RPMI8226 (cell line): ENCODE data around the gene MAGI3.
A peak's percentile ranks its signal among the peaks of the same experiment; 100 is the strongest.
"Not testable (repeated sequence)": the region's sequence is repeated elsewhere in the genome, so short reads cannot be mapped to it uniquely, and the experiment has no call there.

ENCODE experiments used
- DNase-seq: peaks from one replicate; pipeline ENCODE4 v3.0.0-alpha.2; 2015

MAGI3 gene

GRCh38 chr1:113451710-113452109, 61.4 kb downstream of the MAGI3 start:
- no peak for DNase-seq

GRCh38 chr1:113452921-113453770, 62.8 kb downstream of the MAGI3 start:
- peak; percentile 15 for DNase-seq

- DNase-seq = no peak
Measured at GRCh38 chr1:113453771-113454083, 63.4 kb downstream of the MAGI3 start.

GRCh38 chr1:113455374-113455773, 65.1 kb downstream of the MAGI3 start:
- no peak for DNase-seq

- no peak for DNase-seq
Measured at GRCh38 chr1:113456967-113457366, 66.7 kb downstream of the MAGI3 start.

GRCh38 chr1:113459279-113459678, 69.0 kb downstream of the MAGI3 start:
- DNase-seq = no peak

GRCh38 chr1:113467991-113468390, 77.7 kb downstream of the MAGI3 start:
- DNase-seq = no peak

GRCh38 chr1:113478427-113479195, 88.3 kb downstream of the MAGI3 start:
- not testable (repeated sequence) for DNase-seq

- no peak for DNase-seq
Measured at GRCh38 chr1:113479713-113480676, 89.7 kb downstream of the MAGI3 start.

GRCh38 chr1:113485131-113485530, 94.8 kb downstream of the MAGI3 start:
- not testable (repeated sequence) for DNase-seq

- no peak for DNase-seq
Measured at GRCh38 chr1:113488576-113489177, 98.4 kb downstream of the MAGI3 start.

GRCh38 chr1:113490384-113490783, 100.1 kb downstream of the MAGI3 start:
- DNase-seq = no peak

GRCh38 chr1:113493533-113493932, 103.2 kb downstream of the MAGI3 start:
- DNase-seq = no peak

GRCh38 chr1:113505357-113505756, 115.0 kb downstream of the MAGI3 start:
- DNase-seq = no peak

- DNase-seq = no peak
Measured at GRCh38 chr1:113507552-113508214, 117.4 kb downstream of the MAGI3 start.

GRCh38 chr1:113508364-113509164, 118.2 kb downstream of the MAGI3 start:
- no peak for DNase-seq

- not testable (repeated sequence) for DNase-seq
Measured at GRCh38 chr1:113509766-113510165, 119.5 kb downstream of the MAGI3 start.

GRCh38 chr1:113511269-113511668, 121.0 kb downstream of the MAGI3 start:
- DNase-seq = no peak

- no peak for DNase-seq
Measured at GRCh38 chr1:113515498-113515897, 125.2 kb downstream of the MAGI3 start.

GRCh38 chr1:113517346-113517745, 127.0 kb downstream of the MAGI3 start:
- DNase-seq = no peak

GRCh38 chr1:113517983-113518382, 127.7 kb downstream of the MAGI3 start:
- DNase-seq = no peak
